CD4-positive, CD25-positive, alpha-beta regulatory T cell (primary cell): ENCODE data around the gene ADAP2. TPM values are rescaled to one million over a fixed set of nuclear protein-coding genes. Genes with fewer than 3 reads are reported as not detected.
A peak's percentile ranks its signal among the peaks of the same experiment; 100 is the strongest.
"Not testable (repeated sequence)": the region's sequence is repeated elsewhere in the genome, so short reads cannot be mapped to it uniquely, and the experiment has no call there.

Experiments used
- ATAC-seq, 2 donors: fragments of 150-1000 bp; cut with Tn5 transposase; one replicate each; pipeline ENCODE4 v1.10.0; 2021; ENCODE audit warnings: low read depth in 2 of 2, moderate number of reproducible peaks in 2 of 2, moderate library complexity in 1 of 2
- DNase-seq, 3 donors: peaks; one replicate each; pipeline versions ENCODE4 v3.0.0 to v3.0.0-alpha.2; 2012 to 2022; ENCODE audit warnings: mixed read lengths in 1 of 3
- H3K27ac ChIP-seq: one replicate; pipeline ENCODE4 v1.7.0; 2013; ENCODE audit warnings: mild to moderate bottlenecking, low read length; ENCODE audit not compliant: insufficient read depth, poor library complexity, severe bottlenecking
- H3K27me3 ChIP-seq: one replicate; pipeline ENCODE4 v1.7.0; 2013; ENCODE audit warnings: low read length; ENCODE audit not compliant: control insufficient read depth, insufficient read depth
- H3K36me3 ChIP-seq: one replicate; pipeline ENCODE4 v1.7.0; 2013; ENCODE audit warnings: mild to moderate bottlenecking, low read length, moderate library complexity; ENCODE audit not compliant: control insufficient read depth, insufficient read depth
- H3K4me1 ChIP-seq: 2 replicates; pipeline ENCODE4 v1.7.0; 2013; ENCODE audit warnings: mild to moderate bottlenecking, low read length; ENCODE audit not compliant: insufficient read depth, control insufficient read depth, poor library complexity, severe bottlenecking
- H3K4me3 ChIP-seq: one replicate; pipeline ENCODE4 v1.7.0; 2013; ENCODE audit warnings: low read depth, mild to moderate bottlenecking, low read length, moderate library complexity
- H3K9me3 ChIP-seq, 2 experiments: 1 replicate in 1 of 2; 2 replicates in 1 of 2; pipeline ENCODE4 v1.7.0; 2013; ENCODE audit warnings: low read length in 2 of 2, mild to moderate bottlenecking in 1 of 2, moderate library complexity in 1 of 2; ENCODE audit not compliant: control insufficient read depth in 2 of 2
- H3K27ac Mint-ChIP-seq, 3 donors: one replicate each; pipeline ENCODE4 v1.8.0; 2020 to 2022; ENCODE audit warnings: mild to moderate bottlenecking in 3 of 3, mixed read lengths in 3 of 3, moderate library complexity in 2 of 3
- H3K27me3 Mint-ChIP-seq: one replicate; pipeline ENCODE4 v1.8.0; 2022; ENCODE audit warnings: mild to moderate bottlenecking, mixed read lengths
- H3K36me3 Mint-ChIP-seq: one replicate; pipeline ENCODE4 v1.8.0; 2020; ENCODE audit warnings: mixed read lengths
- H3K4me1 Mint-ChIP-seq, 4 donors: one replicate each; pipeline ENCODE4 v1.8.0; 2020 to 2022; ENCODE audit warnings: mixed read lengths in 4 of 4, mild to moderate bottlenecking in 1 of 4
- H3K4me3 Mint-ChIP-seq, 4 donors: one replicate each; pipeline ENCODE4 v1.8.0; 2020 to 2022; ENCODE audit warnings: mild to moderate bottlenecking in 4 of 4, mixed read lengths in 4 of 4, moderate library complexity in 3 of 4
- H3K9me3 Mint-ChIP-seq, 7 donors: one replicate each; pipeline ENCODE4 v1.8.0; 2020 to 2022; ENCODE audit warnings: mixed read lengths in 7 of 7, mild to moderate bottlenecking in 3 of 7, moderate library complexity in 2 of 7
- polyA plus RNA-seq, 4 donors: library from polyadenylated mRNA; unstranded; fragments of 300-500 nt; fragmentation: Illumina TruSeq; gene quantifications; one replicate each; pipeline ENCODE4 v1.2.3, GENCODE V29; 2021
- total RNA-seq: library from RNA; stranded (reverse); gene quantifications from one replicate; pipeline ENCODE4 v1.2.3, GENCODE V29; 2022

Gene ADAP2
- total and polyA plus RNA-seq, 5 donors from 2014 or later, result 2.6 TPM; not detected in 4

- peaks cover 18% of the 10 kb centered on the region for H3K27me3 Mint-ChIP-seq
- H3K36me3 Mint-ChIP-seq, result no peaks in the 10 kb centered on the region
- no peak overlapping the region for H3K27ac ChIP-seq
- H3K4me1 ChIP-seq, result peaks cover 11% of the 10 kb centered on the region
- no peak overlapping the region for H3K4me3 ChIP-seq
- no peaks in the 10 kb centered on the region for H3K36me3 ChIP-seq
- no peak overlapping the region for H3K4me3 Mint-ChIP-seq
- H3K4me1 Mint-ChIP-seq, result peaks cover 8 to 29% (median 16%) of the 10 kb centered on the region in 4 donors
- H3K9me3 ChIP-seq, result no peaks in the 10 kb centered on the region
- DNase-seq (no peak), ATAC-seq (no peak)
- no peaks in the 10 kb centered on the region for H3K9me3 Mint-ChIP-seq
- no peaks in the 10 kb centered on the region for H3K27me3 ChIP-seq
- H3K27ac Mint-ChIP-seq, result no peak overlapping the region
Measured at GRCh38 chr17:30965686-30966085, 43.9 kb downstream of the ADAP2 start.

GRCh38 chr17:30967911-30968310, 46.2 kb downstream of the ADAP2 start:
- not testable (repeated sequence) for ATAC-seq, DNase-seq

GRCh38 chr17:30969989-30970830, 48.5 kb downstream of the ADAP2 start:
- peaks cover 4% of the 10 kb centered on the region for H3K36me3 Mint-ChIP-seq
- no peaks in the 10 kb centered on the region for H3K9me3 ChIP-seq
- no peak overlapping the region for H3K27ac ChIP-seq
- H3K36me3 ChIP-seq, result no peaks in the 10 kb centered on the region
- peak overlapping the region; percentile 84 for H3K4me3 ChIP-seq
- H3K27ac Mint-ChIP-seq, result peak overlapping the region; percentile 84 to 91 (median 90)
- peaks cover 19 to 38% (median 30%) of the 10 kb centered on the region in 4 donors for H3K4me1 Mint-ChIP-seq
- H3K27me3 Mint-ChIP-seq, result peaks cover 13% of the 10 kb centered on the region
- peak overlapping the region; percentile 96 to 100 (median 98) for H3K4me3 Mint-ChIP-seq
- H3K27me3 ChIP-seq, result no peaks in the 10 kb centered on the region
- DNase-seq (peak in 2 of 3 donors; percentile 19 to 54), ATAC-seq (no peak)
- peaks cover 12% of the 10 kb centered on the region for H3K4me1 ChIP-seq
- H3K9me3 Mint-ChIP-seq, result peaks cover 0 to 4% (median 0%) of the 10 kb centered on the region in 7 donors

More at GRCh38 chr17:30967911-30968310, 46.2 kb downstream of the ADAP2 start:
- Mint-ChIP-seq H3K4me1 (peaks cover 15 to 29% (median 26%) of the 10 kb centered on the region in 4 donors), H3K27me3 (peaks cover 18% of the 10 kb centered on the region)
- H3K36me3 ChIP-seq, H3K4me3 Mint-ChIP-seq, H3K27me3 ChIP-seq, H3K9me3 ChIP-seq, H3K27ac Mint-ChIP-seq, H3K27ac ChIP-seq, H3K9me3 Mint-ChIP-seq, H3K36me3 Mint-ChIP-seq, H3K4me3 ChIP-seq: not testable (repeated sequence)
- H3K4me1 ChIP-seq, result peaks cover 12% of the 10 kb centered on the region

- Mint-ChIP-seq H3K4me1 (peaks cover 22 to 44% (median 32%) of the 10 kb centered on the region in 4 donors), H3K27me3 (peaks cover 13% of the 10 kb centered on the region), H3K27ac (peak within 1 kb of the TSS; percentile 84 to 97 (median 91)), H3K4me3 (peak within 1 kb of the TSS; percentile 96 to 100 (median 98)), H3K9me3 (peaks cover 0 to 4% (median 0%) of the 10 kb centered on the region in 7 donors), H3K36me3 (peaks cover 9% of the 10 kb centered on the region)
- ATAC-seq, result peak; percentile 79 to 86
- Histone ChIP-seq H3K27ac (peak within 1 kb of the TSS; percentile 55), H3K9me3 (no peaks in the 10 kb centered on the region), H3K27me3 (no peaks in the 10 kb centered on the region), H3K4me3 (peak within 1 kb of the TSS; percentile 93), H3K36me3 (no peaks in the 10 kb centered on the region), H3K4me1 (peaks cover 12% of the 10 kb centered on the region)
- DNase-seq, result peak; percentile 28 to 83 (median 56)
Measured at GRCh38 chr17:30970831-30971567, 49.3 kb downstream of the ADAP2 start, which contains the start of gene RNF135. Gene RNF135, plus strand, starts transcription at chr17:30971039. Its CDS starts 35 bp downstream, at chr17:30971074.

GRCh38 chr17:30975042-30975820, 53.5 kb downstream of the ADAP2 start:
- Mint-ChIP-seq H3K36me3 (peaks cover 9% of the 10 kb centered on the region), H3K27ac (no peak overlapping the region), H3K27me3 (peaks cover 4% of the 10 kb centered on the region), H3K4me3 (no peak overlapping the region), H3K9me3 (peaks cover 0 to 4% (median 0%) of the 10 kb centered on the region in 7 donors), H3K4me1 (peaks cover 22 to 43% (median 28%) of the 10 kb centered on the region in 4 donors)
- H3K4me1 ChIP-seq, result peaks cover 11% of the 10 kb centered on the region
- H3K36me3 ChIP-seq, result no peaks in the 10 kb centered on the region
- no peak overlapping the region for H3K27ac ChIP-seq
- ATAC-seq, result no peak
- no peaks in the 10 kb centered on the region for H3K27me3 ChIP-seq
- DNase-seq, result no peak
- no peak overlapping the region for H3K4me3 ChIP-seq
- no peaks in the 10 kb centered on the region for H3K9me3 ChIP-seq

- ATAC-seq, H3K4me3 ChIP-seq, H3K27ac ChIP-seq, DNase-seq, H3K27me3 ChIP-seq, H3K9me3 ChIP-seq, H3K4me3 Mint-ChIP-seq, H3K36me3 ChIP-seq, H3K27ac Mint-ChIP-seq, H3K36me3 Mint-ChIP-seq, H3K27me3 Mint-ChIP-seq, H3K9me3 Mint-ChIP-seq, H3K4me1 ChIP-seq: not testable (repeated sequence)
- H3K4me1 Mint-ChIP-seq, result peaks cover 10 to 24% (median 11%) of the 10 kb centered on the region in 4 donors
Measured at GRCh38 chr17:30979919-30980318, 58.2 kb downstream of the ADAP2 start.
